Stimulated activated naive CD4-positive, alpha-beta T cell treated with Interleukin-2 at 50 U/mL for 16 hours (primary cell): ENCODE results near the gene CLCA4.
"Not testable (repeated sequence)": the region's sequence is repeated elsewhere in the genome, so short reads cannot be mapped to it uniquely, and the experiment has no call there.

Experiments
- DNase-seq: peaks from one replicate; lab custom pipeline; 2025; lab: John Stamatoyannopoulos, UW

CLCA4 gene

DNA sequence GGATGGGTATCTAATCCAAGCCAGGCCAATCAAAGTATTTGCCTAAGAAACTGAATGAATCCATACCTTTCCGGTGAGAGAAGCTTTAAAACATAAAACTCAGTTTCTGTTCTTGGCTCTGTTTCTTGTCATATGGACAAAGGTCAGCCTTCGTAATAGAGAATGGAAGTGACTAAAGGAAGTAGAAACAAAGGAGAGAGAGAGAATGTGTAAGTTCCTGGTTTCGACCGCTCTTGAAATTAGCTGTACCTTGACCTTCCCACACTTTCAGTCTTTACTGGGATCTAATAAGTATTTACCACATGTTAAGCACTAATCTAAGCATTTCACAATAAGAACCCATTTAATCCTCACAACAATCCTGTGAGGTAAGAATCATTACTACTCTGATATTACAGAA is 19.6 kb upstream of the CLCA4 start:
- DNase-seq: no peak

DNA sequence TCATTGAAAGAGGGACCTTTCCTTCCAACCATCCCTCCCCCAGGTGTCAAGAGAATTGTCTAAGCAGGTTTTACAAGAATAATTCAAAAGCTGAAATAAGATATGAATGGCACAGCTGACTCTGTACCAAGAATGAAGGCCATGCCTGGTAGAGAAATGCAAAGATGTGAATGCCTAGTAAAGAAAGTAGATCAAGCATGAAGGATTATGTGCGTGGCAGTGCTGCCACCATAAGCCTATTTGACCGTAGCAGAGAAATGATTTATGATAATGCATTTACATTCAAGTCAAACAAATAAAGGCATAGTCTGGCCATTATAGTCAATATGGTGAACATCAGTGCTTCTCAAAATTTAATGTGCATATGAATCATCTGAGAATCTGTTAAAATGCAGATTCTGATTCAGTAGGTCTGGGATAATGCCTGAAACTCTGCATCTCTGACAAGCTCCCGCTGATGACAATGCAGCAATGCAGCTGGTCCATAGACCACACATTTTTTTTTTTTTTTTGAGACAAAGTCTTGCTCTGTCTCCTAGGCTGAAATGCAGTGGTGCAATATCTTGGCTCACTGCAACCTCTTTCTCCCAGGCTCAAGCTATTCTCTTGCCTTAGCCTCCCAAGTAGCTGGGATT is 16.6 kb upstream of the CLCA4 start:
- DNase-seq: no peak

DNA sequence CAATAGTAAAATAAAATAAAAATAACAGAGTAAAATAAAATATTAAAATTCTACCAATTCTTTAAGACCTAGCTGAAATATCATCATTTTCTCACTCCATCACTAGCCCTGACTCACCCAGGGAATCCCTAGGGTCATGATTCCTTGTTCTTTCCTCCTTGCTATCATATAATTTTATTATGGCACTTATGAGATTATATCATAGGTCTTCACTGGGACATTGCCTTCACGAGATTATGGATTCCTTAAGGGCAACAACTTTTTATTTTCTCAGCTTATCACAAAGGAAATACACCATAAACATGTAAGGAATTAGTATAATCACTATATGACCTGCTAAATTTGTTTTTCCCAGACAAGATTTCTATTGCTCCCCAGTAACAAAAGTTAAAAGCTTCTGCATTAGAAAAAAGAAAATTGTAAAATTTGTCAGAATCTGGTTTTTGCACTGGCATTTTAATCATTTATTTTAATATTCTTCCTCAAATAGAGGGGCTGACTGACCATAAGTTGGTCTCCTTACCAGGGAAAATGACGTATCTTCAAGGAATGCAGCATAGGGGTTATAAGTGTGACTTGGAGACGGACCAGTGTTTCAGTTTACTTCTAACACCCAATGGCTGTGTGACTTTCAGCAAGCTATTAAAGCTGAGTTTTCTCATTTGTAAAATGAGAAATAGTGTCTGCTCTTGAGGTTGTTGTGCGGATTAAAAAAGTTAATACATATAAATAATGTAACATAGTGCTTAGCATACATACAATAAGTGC is 8.8 kb upstream of the CLCA4 start:
- DNase-seq: no peak

DNA sequence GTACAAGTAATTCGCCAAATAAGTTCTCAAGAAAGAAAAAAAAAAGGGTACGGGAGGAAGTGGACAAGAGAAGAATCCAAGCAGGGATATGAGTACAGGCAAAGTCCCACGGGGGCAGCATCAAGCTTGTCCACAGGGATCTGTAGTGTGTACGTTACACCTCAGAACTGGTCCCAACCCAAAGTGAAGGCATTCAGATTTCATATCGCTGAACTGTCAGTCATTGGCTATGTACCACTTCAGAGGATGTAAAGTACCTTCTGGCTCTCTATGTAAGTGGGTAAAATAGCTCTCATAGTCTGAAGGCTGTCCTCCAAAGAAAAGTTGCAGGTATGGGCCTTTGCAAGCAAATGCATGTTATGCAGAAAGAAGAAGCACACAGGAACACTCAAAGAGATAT is 8.1 kb upstream of the CLCA4 start:
- DNase-seq: no peak

DNA sequence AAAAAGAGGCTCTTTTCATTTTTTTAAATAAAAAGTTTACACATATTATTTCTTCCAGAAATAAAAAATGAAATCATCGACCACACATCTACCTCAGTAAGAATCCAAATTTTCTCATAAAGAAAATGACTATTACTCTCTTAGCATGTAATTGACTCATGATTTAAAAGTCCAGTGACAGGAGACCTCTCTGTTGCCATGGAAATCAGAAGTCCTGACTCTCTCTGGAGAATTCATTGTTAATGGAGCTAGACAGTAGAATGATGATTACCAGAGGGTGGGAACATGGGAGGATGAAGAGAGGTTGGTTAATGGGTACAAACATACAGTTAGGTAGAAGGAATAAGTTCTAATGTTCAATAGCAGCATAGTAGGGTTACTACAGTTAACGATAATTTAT is 5.0 kb upstream of the CLCA4 start:
- no peak for DNase-seq

DNA sequence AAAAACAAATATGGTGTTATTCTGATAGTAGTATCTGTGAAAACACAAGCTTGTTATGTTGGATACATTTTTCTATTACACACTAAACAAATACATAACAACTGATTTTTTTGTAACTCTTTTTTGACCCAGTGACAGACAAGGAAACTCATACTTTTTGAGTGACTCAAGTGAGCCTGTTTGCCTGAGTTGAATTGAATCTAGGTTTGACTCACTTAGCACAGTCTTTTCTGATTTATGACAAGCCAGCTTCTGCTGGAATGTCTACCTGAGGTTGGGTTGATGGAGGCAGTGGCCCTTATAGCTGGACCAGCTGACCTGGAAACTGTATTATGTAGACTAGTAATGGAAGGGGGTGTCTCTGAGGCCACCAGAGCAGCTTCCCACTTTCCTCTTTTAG is 4.2 kb upstream of the CLCA4 start:
- DNase-seq: no peak

DNA sequence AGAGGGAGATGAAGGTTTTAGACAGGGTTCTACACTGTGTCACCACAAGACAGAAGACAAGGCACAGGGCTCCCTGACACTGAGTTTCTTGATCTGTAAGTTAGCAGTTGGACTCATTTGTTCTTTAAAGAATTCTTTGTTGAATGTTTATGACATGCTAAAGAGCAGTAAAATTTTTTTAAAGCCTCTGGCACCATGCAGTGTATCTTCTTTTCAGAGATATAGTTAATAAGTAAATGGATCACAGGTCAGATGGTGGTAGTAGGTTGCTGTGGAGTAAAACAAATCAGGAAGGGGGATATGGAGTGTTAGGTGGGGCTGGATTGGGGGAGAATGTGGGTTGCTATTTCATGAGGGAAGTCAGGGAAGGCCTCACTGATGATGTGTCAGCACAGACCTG is 2.0 kb downstream of the CLCA4 start:
- no peak for DNase-seq

DNA sequence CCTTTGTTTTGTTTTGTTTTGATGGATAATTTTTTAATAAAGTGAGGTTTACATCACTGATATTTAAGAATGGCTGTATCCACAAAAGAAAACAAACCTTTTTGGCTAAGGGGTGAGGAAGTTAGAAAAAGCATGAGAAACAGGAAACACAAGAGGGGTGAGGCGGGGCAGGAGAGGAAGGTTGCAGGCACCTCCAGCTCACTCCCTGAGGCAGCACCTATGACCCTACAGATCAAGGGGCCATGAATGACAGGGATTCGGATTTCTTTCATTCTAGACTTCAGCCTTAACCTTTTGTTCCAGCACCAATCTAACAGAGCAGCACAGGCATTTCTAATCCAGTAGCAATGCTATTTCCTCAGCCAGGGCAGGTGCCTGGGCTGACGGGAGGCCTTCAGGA is 4.4 kb downstream of the CLCA4 start:
- DNase-seq: no peak

DNA sequence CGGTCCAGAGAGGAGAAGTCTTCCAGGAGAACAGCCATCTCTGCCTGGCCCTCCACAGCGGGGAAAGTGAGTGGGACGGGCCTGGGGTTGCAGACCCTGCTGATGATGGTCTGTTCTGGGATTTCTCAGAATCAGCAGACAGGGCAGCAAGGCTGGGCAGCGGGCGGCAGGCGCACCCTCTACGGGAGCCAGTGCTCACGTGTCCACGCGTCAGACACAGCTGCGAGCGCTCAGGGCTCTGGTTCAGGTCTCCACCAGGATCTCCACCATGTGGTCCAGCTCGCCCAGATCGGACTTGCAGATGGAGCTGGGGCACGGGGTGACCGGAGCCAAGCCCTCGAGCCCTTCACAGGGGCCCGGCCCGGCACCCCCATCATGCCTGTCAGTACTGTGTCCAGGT is 5.5 kb downstream of the CLCA4 start:
- DNase-seq: no peak

DNA sequence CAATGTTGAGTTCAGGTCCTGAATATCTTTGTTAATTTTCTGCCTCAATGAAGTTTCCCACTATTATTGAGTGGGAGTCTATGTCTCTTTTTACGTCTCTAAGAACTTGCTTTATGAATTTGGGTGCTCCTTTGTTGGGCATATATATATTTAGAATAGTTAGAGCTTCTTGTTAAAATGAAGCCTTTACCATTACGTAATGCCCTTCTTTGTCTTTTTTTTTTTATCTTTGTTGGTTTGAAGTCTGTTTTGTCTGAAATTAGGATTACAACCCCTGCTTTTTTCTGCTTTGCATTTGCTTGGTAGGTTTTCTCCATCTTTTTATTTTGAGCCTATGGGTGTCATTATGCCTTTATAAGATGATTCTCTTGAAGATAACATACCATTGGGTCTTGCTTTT is 10.9 kb downstream of the CLCA4 start:
- DNase-seq: no peak

DNA sequence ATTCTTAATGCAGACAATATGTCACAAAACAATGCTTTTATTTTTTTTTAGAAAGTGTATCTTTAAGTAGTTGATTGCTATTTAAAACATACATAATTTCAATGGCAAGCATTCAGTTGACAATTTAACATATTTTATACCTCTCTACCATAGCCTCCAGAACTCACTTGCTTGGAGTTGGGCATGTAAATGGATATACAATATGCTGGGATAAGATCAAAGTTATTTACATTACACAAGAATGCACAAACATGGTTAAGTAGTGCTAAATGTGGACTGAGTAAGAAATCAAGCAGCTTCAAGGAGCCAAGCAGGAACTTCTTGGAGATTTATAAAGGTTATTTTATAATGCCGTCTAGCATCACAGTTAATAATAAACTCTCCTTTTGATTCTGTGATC is 17.0 kb downstream of the CLCA4 start:
- no peak for DNase-seq

DNA sequence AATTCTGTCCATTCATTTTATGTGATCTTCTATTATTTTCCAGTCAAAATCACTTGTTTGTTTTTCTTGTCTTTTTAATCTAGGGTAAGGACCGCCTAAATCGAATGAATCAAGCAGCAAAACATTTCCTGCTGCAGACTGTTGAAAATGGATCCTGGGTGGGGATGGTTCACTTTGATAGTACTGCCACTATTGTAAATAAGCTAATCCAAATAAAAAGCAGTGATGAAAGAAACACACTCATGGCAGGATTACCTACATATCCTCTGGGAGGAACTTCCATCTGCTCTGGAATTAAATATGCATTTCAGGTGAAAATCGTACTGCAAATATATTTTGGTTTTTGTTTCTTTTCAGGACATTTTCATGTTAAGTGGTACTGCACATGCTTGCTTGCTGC is 20.5 kb downstream of the CLCA4 start:
- DNase-seq: no peak

DNA sequence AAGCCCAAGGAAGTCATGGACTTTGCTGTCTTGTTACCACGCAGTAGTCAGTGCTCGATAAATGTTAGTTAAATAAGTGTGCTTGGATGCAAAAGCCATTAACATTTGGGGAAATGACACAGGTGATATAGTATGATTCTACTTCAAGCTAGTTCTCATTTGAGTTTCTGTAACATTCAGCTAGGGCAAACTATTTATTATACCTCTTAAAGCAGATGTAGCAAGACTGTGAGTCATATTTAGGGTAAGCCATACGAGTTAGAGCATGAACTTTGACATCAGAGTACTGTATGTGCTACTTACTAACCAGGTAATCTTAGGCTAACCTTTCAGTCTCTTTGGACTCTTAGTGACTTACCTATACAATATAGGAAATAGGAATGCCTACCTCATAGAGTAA is 21.0 kb downstream of the CLCA4 start:
- DNase-seq: no peak

DNA sequence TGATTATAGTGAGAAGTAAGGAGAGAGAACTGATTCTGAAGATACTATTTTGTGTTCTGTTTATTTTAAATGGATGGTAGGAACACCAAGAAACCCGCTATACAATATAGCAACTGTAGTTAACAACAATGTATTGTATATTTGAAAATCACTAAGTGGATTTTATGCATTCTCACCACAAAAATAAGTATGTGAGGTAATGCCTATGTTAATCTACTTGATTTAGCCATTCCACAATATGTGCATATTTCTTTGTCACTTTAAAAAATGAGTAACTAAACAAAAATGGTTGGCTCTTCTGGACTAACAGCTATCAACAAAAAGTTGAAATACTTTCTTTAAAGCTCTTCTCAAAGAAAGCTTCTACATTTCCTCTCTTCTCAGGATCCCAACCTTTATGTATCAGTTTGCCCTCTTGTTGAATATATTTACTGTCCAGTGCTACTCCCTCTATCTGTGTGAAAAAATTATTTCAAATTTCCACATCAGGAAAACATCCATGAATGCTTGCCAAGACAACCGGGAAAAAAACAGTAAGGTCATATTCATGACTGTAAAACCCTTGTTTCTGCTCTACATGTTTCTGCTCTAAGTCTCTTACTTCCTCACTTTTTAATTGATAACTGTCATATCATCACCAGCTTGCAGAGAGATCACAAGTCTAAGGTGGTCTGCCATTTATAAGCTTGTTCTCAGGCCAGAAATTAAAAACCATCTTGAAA is 27.0 kb downstream of the CLCA4 start:
- no peak for DNase-seq

DNA sequence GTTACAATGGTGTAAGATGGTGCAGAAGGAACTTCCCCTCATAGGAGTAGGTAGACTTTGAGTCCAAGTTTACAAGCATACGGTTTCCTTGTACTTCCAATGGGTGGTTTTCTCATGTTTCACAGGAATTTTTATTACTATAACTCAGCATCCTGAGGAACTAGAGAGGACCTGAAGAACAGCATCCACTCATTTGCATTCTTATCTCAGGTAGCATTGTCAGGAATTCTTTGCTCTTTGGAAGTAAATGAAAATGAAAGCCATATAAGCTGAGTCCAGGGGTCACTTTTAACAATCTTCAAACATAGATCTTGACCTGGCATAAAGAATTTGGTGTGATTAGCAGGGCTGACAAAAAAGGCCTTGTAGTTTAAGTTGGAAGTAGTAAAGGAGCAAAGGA is 34.4 kb downstream of the CLCA4 start:
- no peak for DNase-seq

DNA sequence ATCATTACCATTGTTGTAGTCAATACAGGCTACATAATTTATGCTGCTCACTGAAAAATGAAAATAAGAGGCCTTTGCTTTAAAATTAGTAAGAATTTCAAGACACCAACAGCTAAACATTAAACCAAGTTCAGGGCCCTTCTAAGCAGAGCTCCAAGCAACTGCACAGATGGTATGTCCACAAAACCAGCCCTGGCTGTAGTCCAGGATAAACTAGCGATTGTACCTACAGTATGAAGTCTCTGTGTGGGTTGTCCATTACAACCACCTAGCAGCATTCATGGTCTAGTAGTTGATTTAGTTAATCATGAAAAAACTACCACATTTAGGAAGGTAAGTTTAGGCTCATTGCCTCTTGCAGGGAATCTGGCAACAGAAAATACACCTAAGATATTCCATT is 35.3 kb downstream of the CLCA4 start:
- DNase-seq: no peak

DNA sequence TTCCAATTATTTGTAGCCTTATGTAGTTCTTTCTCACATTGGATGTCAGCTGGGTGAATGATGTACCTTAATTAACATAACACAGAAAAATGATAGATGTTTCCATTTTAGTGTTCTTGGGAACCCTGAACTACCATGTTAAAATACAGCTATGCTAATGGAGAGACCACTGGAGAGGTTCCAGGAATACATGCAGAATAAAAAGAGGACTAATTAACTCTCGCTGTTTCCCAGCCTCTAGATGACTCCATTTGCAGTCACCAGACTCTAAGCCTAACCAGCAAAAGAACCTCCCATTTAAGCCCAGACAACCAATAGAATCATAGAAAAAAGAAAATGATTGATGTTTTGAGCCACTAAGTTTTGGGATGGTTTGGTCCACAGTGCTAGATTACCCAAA is 36.2 kb downstream of the CLCA4 start:
- no peak for DNase-seq

DNA sequence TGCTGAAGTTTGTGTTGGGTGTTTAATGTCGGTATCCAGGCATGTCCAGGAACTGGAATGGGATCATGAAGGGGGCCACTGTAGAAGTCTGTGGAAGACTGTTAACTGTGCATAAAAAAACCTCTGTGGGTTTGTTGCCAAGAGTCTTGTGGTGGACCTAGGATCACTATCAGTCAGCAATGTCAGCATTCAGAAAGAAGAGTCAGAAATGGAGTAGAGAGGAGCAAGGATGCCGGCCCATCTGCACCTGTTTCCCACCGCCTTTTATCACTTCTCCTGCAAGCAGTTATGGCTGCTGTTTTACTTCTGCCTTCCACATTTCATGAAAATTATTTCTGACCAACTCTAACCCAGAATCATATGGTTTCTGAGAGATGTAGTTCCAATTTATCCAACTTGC is 36.7 kb downstream of the CLCA4 start:
- DNase-seq: no peak

DNA sequence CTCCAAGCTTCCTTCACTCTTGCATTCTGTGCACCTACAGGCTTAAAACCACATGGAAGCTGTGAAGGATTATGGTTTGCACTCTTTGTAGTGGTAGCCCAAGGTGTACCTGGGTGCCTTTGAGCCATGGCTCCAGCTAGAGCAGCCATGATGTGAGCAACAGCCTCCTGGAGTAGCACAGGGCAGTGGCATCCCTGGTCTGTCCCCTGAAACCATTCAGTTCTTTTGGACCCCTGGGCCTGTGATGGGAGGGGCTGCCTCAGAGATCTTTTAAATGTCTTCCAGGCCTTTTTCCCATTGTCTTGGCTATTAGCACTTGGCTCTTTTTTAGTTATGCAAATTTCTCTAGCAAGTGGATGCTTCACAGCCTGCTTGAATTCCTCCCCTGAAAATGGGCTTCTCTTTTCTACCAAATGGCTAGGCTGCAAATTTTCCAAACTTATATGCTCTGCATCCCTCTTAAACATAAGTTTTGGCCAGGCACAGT is 47.4 kb downstream of the CLCA4 start:
- DNase-seq: no peak

DNA sequence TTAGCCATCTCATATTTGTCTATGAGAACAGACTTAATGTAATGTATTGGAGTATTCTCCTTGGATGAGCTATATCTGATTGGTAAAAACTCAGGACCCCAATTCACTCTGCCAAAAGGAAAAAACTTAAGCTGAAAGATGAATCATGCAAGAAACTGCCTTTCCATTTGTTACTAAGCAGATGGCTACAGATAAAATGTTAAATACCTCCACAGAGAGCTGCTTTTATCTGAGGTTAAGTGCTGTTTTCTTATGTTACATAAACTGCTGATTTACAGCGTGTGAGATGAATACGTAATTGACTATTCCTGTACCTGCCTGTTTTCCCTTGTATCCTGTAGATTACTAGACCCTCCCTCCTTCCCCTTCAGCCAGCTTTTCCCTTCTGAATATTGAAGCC is 49.3 kb downstream of the CLCA4 start:
- DNase-seq: no peak

DNA sequence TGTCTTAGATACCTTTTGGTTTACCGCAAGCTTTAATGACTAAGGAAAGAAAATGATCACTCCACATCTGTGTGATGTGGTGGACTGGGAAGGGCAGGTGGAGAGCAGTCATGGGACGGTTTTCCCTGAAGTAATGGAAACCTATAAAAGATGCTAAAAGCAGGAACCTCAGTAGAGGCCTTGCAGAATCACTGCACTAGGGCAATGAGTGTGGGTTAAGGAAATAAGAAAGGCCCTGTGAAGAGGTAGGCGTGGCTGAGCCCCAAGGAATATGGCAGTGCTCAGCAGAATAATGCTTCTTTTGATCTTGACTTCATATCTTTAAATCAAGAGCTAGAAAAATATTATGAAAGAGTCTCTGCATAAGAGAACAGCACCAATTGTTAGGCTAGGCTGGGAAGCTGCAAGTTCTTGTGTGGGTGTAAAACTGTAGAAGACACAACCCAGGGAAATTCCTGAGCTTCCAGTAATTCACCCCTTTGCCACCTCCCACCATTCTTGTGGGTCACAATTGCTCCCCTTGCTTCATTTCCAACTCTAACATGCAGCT is 49.9 kb downstream of the CLCA4 start:
- no peak for DNase-seq

DNA sequence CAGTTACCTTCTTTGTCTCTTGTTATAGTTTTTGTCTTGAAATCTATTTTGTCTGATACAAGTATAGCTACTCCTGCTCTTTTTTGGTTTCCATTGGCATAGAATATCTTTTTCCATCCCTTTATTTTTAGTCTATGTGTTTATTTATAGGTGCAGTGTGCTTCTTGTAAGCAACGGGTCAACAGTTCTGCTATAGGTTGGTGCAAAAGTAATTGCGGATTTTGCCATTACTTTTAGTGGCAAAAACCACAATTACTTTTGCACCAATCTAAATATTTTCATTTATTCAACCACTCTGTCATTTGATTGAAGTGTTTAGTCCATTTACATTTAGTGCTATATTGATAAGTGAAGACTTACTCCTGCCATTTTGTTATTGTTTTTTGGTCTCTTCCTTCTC is 59.2 kb downstream of the CLCA4 start:
- DNase-seq: not testable (repeated sequence)

DNA sequence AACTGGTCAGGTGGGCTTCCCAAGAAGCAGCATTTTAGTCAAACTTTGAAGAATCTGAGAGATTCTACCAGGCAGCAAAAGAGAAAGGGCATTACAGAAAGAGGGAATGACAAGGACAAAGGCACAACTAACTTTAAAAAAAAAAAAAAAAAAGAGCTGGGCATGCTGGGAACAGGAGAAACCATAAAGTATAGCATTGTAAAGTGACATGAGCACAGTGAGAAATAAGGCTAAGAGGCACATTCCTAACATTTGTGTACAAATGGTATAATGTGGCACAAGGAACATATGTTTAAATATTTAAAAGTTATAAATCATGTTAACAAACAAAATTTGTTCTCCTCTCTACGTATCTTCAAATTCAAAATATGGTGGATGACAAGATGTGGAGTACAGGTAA is 69.6 kb downstream of the CLCA4 start:
- no peak for DNase-seq
